Stimulated activated CD8-positive, alpha-beta memory T cell treated with anti-CD3 and anti-CD28 coated beads, Interleukin-15, amount 100 ng/mL, for 4 hours (primary cell): ENCODE data around the gene RPH3AL.

Experiments used
- DNase-seq, 2 donors: peaks; one replicate each; pipeline ENCODE4 v3.0.0-alpha.2; 2020; ENCODE audit warnings: low read depth in 2 of 2

The RPH3AL gene

DNA sequence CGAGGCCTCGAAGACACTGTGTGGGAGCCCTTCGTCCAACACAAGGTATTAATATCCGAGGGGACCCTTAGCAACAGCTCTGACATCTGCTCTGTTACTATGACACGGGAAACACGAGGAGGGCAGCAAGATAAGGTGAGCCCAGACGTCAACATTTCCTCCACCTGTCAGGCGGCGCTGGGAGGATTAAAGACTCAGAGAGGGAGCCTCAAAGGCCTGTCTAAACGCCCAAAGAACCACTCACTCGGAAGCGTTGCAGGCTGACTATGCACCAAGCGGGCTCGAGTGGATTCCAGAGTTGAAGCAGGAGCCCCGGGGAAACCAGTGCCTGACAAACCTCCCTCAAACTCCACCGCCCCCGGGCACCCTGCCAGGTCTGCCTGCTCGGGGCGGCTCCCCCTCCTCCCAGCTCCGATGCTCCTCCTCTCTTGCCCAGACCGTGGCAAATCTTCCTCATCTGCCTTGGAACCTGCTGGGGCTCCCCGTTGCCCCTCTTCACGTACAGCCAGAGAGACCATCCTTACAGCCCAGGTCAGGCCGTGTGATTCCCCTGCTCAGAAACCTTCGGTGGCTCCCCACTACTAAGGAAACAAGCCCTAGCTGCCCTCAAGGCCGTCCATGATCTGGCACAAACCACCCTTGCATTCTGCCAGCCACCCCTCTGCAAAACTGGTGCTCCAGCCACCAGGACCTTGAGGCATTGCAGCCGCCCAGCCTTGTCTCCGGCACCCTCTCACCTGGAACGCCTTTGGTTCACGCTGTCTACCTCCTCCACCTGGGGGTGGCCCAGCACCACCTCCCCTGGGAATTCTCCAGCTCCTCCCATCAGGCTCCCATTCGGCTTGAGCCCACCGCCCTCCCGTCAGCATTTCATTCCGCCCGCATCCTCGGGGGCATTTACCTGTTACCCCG, 16.2 kb downstream of the RPH3AL start:
- no peak for DNase-seq

DNA sequence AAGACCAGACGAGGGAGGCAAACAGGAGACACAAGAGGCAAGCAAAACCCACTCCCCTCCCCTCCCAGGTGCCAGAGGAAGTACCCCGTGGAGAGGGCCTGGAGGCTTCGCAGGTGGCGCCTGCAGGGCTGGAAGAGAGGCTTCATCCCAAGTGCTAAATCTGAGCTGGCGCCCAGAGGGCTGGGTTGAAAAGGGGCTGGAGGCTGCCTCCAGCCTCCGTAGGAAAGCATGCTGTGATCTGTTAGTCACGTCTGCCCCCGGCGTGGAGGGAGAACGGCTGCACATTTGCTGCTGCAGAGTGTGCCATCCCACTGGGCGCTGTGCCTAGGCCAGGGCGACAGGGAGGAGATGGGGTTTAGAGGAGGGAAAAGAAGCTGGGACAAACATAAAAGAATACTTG, 16.9 kb downstream of the RPH3AL start:
- no peak for DNase-seq

DNA sequence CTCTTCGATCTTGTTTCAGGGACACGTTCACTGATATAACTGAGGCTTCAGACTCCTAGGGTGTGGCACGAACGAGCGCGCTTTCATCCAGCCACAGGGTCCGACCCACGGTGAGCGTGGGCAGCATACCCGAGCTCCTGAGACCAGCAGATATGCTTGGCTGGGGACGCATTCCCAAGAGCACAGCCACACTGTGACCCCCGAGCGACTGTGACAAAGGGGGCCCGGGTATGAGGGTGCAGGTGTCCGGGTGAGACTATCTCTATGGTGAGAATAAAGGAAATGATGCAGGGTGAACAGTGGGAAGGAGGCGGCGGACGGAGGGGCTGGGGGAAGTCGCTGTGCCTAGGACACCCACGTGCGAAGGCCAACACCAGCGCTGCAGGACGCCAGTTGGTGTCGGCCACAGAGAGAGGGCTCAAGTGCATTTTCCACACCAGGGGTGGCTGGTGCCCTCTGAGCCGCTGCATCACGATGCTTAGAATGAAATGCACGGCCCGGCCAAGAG, 17.6 kb downstream of the RPH3AL start:
- DNase-seq: no peak

DNA sequence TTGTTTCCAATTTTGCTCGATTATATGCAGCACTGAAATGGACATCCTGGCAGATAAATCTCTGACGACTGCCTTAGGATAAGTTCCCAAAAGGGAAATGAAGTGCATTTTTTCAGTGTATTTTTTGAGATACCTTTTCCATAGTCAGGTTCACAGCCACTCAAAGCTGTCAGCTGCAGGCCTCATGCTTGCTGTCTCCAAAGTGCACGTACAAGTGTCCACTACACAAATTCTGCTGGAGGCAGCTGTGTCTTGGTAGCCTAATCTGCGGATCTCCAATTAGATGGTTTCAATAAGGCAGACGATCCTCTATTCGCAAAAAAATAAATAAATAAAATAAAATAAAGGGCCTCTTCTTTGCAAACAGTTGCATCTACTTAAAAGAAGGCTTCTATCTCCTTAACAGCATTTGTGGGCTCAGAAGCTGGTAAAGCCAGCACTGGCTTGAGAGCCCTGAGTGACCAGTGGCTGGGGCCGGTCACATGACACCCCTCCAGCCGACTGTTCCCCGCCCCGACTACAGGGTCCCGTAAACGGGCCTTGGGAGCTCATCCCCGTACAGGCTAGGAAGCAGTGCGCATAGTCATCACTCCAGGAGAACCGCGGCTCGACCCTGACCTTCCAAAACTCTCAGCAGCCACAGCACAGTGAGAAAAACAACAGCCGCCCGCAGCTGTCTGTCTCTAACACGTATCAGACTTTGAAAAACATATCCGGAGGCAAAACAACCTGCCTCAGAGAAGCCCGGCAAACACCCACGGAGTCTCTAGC, 18.8 kb downstream of the RPH3AL start:
- DNase-seq: no peak

DNA sequence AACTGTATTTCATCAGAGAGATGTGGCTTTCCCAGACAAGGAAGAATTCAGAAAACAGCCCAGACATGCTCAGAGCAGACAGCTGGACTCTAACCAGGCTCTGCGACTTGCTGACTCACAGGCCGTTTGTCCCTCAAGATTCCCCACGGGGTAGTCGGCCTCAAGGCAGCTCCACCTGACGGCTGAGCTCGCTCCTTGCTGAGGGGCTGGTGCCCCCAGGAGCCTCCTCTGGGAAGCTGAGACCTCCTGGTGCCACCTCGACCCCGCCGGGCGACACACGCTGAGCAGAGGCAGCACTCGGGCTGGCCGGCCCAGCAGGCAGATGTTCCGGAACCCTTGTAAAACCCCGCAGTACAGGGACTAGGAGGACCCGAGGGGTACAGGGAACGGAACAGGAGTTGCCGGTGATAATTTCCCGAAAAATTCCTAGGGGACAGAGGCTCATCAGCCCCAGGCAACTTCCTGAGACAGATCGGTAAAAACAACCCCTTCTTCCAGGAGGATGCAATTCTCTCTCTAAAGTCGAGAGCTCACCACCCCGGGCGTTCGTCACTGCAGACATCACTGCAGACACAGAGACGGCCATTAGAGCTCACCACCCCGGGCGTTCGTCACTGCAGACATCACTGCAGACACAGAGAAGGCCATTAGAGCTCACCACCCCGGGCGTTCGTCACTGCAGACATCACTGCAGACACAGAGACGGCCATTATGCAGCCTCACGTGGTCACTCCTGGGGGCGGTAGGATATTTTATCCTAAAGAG, 19.9 kb downstream of the RPH3AL start:
- no peak for DNase-seq

DNA sequence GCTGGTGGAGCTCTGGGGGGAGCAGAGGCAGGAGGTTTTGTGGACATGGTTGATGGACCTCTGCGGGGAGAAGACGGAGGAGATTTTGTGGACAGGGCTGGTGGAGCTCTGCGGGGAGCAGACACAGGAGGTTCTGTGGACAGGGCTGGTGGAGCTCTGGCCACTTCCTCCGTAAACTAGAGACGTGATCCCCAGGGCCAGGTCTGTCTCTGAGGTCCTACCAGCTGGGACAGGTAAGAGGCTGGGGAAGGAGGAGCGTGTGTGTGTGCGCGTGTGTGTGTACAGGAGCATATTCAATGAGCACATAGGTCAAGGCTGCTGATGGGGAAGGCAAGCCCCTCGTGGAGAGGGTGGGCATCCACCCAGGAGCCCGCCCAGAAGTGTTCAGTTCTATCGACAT, 20.6 kb downstream of the RPH3AL start:
- no peak for DNase-seq

DNA sequence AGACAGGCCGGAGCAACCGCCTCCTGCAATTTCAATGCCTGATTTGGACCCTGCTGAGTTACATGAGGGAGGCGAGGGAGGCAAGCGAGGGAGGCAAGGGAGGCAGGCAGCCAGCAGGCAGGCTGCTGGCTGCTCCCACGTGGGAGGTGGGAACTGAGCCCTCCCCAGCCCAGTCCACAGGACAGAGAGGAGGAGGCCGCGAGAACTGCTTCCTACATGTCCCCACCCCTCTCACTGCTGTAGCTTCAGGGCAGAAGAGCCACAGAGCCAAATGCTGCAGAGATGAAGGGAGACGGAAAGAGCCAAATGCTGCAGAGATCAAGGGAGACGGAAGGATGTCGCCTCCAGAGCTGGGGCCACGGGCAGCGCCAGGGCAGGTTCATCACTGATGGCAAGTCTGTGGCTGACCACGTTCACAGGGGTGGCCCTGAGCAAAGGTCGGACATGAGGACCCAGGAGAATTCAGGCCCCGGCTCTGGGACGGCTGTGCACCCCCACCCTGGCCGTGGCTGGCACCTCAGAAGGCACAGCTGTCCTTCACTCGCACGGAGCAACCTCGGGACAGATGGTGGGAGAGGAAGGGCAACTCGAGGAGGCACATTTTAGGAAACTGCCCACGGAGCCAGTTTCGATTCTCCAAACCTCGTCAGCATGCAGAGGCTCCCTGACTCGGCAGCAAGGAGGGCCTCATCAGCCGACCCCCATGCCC, 21.5 kb downstream of the RPH3AL start:
- DNase-seq: no peak

DNA sequence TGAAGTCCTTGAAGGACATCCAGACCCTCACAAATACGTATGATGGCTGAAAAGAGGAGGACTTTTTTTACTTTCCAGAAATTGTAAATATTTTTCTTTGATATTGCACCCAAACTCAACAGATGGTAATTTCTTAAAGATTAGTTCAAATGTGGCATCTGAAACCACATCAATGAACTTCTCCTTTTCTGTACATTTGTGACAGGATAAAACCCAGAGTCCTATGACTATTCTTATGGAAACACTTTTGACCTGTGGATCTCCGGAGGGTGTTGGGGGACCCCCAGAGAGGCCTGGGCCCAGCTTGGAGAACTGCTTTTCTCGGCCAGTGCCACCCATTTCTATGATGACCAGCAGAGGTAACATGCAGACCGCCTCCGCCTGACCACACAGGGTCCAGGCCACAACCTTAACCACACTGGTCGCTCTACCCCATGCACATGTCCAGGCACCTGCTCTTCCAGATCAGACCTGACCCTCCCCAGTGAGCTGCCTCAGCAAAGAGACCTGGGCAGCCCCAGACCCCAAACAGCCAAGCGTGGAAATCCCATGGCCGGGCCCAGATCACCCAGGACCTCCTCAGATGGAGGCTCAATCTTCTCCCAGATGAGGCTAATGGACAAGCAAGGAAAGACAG, 22.7 kb downstream of the RPH3AL start:
- DNase-seq: no peak

DNA sequence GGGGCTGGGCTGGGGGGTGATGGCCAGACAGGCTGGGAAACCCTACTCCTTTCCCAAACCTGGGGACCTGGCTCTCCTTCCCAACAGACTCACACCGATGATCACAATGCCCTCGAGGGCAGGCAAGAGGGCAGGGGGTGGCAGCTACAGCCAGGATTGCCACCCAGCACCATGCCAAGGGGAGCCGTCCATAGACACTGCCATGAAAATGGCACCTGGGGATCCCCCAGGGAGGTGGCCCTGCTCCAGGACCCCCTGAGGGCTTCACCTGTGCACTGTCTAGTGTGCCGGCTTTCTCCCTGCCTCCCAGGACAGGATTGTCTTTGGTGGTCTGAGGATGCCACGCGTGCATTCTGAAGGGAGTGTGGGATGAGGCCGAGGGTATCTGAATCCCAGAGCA, 24.6 kb downstream of the RPH3AL start:
- DNase-seq: no peak

DNA sequence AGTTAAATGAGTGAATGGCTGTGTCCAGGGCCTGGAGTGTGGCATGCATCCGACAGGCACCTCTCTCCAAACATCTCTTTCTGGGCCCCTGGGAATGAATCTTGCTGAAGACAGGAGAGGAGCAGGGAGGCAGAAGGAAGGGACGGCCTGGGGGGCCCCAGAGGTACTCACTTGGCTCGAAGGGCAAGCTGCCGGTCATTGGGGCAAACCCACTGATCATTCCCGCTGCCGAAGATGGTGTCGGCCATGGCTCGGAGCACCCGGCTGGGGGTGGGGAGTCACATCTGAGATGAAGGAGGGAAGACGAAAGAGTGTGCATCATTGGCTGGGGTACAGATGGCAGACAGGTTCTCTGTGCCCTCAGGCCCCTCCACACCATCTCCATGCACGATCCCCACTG, 25.3 kb downstream of the RPH3AL start:
- no peak for DNase-seq

DNA sequence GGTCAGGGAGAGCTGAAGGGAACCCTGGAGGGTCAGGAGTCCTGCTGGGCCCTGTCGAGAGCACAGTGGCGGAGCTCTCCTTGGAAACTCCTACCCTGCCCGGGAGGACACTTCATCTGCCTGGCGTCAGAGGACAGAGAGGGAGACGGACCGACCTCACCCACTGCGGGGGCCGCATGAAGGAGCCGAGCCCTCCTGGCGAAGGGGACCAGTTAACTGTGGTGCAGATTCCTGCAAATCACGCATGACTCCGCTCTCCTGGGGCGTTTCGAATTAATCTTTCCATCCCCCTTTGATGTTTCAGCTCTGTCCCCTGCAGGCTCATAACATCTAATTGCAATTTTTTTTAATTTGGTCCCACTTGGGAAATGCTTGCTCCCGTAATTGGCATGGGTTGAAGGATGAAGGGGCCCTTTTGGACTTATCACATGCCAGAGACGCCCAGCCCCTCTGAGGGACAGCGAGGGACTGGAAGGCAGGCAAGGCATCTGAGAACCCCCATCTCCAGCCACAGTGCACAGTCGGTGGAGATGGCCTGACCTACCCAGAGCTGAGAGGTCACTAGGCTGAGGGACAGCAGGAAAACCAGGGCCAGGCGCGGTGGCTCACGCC, 26.5 kb downstream of the RPH3AL start:
- no peak for DNase-seq

DNA sequence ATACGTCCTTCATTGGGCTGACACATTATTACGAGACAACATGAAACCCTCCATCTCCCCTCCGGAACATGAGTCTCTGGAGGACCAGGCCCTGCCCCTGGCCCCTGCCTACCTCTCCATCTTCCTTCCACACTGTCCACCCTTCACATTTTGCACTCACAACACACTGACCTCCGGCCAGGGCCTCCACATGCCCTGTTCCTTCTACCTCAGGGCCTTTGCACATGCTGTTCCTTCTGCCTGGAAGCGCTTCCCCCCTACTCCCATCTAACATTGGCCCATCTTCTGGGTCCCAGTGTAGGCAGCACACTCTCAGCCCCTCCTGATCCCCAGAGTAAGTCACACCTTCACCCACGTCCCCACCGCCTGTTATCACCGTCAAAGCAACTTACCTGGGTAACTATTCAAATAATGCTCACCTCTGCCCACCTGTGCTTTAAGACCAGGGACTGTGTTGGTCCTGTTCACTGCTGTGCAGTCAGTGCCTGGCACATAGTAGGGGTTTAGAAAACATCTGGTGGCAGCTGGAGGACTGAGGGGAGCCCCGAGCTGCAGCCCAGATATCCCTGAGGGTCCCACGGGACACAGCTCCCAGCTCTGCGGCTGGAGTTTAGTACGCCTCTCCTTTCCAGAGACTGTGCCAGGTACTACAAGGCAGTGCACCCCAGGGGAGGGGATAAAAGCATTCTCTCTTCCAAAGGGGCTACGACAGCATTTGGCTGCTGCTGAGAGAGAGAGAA, 27.2 kb downstream of the RPH3AL start:
- no peak for DNase-seq

DNA sequence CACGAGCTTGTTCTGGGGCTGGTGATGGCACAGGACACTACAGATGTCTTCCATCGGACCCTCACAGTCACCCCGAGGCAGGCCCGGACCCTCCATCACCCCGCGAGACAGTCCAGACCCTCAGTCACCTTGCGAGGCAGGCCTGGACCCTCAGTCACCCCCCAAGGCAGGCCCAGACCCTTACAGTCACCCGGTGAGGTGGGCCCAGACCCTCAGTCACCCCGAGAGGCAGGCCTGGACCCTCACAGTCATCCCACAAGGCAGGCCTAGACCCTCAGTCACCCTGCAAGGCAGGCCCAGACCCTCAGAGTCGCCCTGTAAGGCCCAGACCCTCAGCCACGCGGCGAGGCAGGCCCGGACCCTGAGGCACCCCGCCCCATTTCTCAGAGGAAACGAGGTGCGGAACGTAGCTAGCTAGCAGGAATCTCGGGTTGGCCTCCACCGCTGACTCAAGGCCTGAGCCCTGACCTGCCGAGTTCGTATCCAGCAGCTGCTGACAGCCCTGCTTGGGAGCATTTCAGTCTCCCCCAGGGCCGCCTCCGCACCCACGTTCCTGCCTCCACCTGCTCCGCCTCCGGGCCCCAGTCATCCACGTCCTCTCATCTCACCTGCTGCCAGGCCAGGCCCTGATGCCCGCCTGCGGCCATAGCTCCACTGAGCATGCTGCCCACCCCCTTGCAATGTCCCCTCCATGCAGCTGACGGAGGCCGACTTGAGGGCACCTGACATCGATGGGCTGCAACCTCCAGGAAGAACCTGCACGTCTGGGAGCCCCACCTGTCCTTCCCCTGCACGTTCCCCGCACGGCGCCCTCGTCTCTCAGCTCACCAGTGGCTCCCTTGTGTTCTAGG, 28.7 kb downstream of the RPH3AL start:
- DNase-seq: no peak

DNA sequence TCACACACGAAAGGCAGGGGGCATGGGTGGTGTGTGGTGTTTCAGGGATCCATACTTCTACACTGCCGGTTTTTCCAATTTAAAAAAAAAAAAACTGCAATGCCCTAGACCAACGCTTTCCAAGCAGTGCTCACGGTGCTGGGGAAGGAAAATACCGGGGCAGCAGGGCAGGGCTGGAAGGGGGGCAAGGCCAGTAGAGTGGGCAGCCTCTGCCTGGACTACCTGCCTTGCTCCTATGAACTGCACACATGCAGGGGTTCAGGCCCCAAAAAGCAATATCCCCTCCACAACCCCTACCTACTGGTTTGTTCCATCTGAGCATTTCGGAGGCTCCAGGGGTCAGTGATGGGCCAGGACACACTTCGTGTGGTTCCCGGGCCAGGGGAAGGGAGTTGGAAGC, 29.4 kb downstream of the RPH3AL start:
- DNase-seq: no peak

DNA sequence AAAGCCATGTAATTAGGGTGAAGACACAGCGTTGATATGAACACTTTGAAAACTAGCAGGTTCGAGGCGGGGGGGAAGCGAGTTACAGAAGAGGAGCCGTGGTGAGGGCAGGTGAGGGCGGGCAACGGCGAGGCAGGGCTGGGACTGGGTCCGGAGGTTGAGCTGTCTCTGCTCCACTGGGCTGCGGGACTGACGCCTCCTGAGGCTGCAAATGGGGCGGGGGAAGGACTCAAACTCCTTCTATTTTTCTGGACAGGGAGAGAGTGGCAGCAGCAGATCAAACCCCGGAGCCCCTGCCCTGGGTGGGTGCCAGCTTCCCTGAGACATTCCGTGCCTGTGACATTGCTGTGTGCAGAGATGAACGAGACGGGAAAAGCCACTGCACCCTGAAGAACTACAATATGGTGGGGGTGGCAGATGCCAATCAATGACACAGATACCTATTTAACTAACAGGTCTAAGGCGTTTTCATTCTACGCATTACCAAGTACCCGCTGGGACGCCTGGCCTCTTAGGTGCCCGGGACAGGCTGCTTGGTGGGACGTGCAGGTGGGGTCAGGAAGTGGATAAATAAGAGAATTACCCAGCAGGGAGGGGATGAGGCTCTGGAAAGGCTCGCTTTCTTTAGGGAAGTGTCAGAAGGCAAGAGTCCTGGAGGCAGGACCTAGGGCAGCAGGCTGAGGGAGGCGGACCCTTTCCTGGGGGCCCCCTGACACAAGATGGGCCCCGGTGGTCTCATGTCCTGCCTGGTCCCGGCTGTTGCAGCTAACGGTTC, 30.4 kb downstream of the RPH3AL start:
- no peak for DNase-seq

DNA sequence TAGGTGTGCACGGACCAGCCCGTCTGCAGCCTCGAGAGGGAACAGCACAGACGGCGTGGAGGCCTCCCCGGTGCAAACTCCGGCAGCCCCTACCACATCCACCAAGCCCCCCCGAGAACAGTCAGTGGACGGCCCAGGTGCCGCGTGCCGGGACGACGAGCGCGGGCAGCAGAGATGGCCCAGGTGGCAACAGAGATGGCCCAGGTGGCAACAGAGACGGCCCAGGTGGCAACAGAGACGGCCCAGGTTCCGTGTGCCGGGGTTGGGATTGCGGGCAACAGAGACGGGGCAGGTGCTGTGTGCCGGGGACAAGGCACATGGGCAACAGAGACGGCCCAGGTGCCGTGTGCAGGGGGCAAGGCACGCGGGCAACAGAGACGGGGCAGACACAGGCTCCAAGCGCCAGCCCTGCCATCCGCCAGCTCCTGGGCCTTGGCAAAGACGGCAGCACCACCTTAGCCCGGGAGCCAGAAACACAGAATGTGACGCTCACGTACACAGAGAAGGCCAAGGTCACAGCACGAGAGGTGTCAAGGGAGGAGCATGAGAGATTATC, 31.1 kb downstream of the RPH3AL start:
- DNase-seq: no peak

DNA sequence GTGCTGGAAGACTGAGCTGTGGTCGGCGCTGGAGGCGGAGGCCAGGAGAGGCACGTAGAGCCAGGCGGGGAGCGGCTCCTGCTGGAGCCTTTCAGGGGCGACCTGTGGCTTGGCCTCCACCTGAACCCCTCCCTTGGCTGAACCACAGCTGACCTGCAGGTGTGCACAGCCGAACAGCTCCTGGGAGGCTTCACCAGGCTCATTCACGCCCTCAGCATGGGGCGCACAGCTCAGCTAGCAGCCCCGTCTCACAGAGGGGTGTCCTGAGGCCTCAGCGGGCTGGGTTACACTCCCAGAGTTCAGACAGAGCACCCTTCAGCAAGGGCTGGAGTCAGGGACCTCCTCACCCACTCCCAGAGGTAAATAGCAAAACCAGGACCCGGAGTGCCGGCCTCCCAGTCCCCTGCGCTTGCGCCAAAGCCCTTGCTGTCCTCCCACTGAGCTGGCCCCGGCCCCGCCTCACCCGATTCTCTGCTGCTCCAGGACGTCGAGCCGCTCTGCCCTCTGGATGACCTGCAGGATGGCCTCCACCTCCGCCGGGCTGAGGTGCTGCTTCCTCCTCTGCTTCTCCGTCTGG, 31.7 kb downstream of the RPH3AL start:
- DNase-seq: no peak
